Measurements from ENCODE around the gene LSAMP. TPM values are rescaled to one million over a fixed set of nuclear protein-coding genes. Genes with fewer than 3 reads are reported as not detected.

LSAMP gene
- total and polyA plus RNA-seq, 7 donors = 0.23 to 47.1 (median 22.9) TPM

DNA sequence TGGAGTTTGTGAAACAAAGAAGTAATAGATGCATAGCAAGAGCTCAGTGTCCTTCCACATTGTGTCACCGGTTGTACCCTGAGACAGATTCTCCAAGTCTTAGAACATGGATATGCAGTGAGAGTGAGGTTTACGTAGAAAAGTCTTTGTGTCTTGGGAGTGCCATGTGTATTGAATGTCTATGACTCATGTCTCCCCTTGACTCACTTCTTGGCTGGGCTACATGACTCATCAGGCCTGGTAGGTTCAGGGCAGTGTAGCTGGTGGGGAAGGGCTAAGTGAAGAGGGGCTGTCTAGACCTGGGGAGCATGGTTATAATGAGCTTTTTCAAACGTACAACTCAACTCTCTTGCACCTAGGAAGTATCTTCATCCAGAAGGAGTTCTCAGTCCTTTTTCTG is 654.5 kb downstream of the LSAMP start:
- Histone ChIP-seq H3K4me3 (no peak overlapping the region), H3K4me1 (no peaks in the 10 kb centered on the region), H3K9me3 (no peaks in the 10 kb centered on the region), H3K27ac (no peak overlapping the region), H3K36me3 (no peaks in the 10 kb centered on the region), H3K27me3 (peaks cover 0 to 5% (median 0%) of the 10 kb centered on the region in 3 donors)
- TF ChIP-seq EP300 (IDR thresholded peaks at IDR 0.05) = no peak
- TF ChIP-seq, protein P1, sequence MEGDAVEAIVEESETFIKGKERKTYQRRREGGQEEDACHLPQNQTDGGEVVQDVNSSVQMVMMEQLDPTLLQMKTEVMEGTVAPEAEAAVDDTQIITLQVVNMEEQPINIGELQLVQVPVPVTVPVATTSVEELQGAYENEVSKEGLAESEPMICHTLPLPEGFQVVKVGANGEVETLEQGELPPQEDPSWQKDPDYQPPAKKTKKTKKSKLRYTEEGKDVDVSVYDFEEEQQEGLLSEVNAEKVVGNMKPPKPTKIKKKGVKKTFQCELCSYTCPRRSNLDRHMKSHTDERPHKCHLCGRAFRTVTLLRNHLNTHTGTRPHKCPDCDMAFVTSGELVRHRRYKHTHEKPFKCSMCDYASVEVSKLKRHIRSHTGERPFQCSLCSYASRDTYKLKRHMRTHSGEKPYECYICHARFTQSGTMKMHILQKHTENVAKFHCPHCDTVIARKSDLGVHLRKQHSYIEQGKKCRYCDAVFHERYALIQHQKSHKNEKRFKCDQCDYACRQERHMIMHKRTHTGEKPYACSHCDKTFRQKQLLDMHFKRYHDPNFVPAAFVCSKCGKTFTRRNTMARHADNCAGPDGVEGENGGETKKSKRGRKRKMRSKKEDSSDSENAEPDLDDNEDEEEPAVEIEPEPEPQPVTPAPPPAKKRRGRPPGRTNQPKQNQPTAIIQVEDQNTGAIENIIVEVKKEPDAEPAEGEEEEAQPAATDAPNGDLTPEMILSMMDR (IDR thresholded peaks at IDR 0.05) = no peak
- no peak for DNase-seq
- intact Hi-C loops (cut with DNase I) = no loop called here
- 66 to 74% methylated on average over 3 of the region's 3 CpGs for WGBS, 2 donors

DNA sequence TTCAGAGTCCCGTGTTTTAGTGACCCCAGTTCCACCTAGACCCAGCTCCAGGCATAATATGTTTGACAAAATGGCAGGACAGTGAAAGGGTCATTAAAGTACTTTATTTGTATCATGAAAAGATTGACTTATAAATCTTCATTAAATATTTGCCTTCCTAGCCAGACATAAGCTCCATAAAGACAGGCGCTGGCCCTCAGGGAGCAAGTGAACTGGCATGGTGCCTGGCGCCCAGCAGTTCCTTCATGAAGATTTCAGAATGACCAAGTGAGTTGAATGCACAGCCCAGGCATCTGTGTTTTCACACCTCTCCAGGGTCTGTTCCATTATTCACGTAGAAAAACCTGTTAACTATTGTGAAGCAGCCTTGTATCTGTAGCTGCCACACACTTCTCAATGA is 655.8 kb downstream of the LSAMP start:
- Histone ChIP-seq H3K9me3 (no peaks in the 10 kb centered on the region), H3K36me3 (no peaks in the 10 kb centered on the region), H3K27ac (no peak overlapping the region), H3K4me3 (no peak overlapping the region), H3K4me1 (peaks cover 0 to 11% (median 7%) of the 10 kb centered on the region in 4 donors), H3K27me3 (peaks cover 0 to 5% (median 0%) of the 10 kb centered on the region in 3 donors)
- TF ChIP-seq POLR2AphosphoS5 (IDR thresholded peaks at IDR 0.05) (no peak), POLR2A (IDR thresholded peaks at IDR 0.05) (no peak), EP300 (IDR thresholded peaks at IDR 0.05) (no peak)
- TF ChIP-seq, protein P1 (IDR thresholded peaks at IDR 0.05) = no peak
- WGBS, 2 donors = 80 to 88% methylated on average over 4 of the region's 4 CpGs
- intact Hi-C loops (cut with DNase I) = no loop called here
- DNase-seq = no peak

DNA sequence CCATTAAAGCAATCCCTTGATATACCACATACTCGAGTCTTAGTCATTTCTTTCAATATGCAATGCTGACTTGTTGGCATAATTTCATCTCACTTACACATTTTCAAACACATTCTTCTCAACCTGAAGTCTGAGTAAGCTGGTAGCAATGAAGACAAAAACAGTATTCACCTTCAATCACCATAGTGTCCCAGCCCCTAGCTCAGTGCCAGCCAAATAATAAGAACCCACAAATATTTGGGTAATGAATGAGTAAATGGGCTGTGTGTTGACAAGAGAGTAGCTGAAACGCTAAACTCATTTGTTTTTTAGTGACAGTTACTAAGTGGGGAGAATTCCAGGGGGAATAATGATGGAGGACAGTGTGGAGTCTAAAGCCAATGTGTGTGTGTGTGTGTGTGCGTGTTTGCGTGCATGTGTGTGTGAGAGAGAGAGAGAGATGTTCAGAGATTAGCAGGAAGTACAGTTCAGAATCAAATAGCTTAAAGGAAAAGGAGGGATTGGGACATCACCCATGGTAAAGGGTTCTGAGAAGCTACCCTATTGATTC is 656.3 kb downstream of the LSAMP start:
- DNase-seq = no peak
- Histone ChIP-seq H3K4me3 (no peak overlapping the region), H3K27ac (no peak overlapping the region), H3K36me3 (no peaks in the 10 kb centered on the region), H3K9me3 (no peaks in the 10 kb centered on the region), H3K4me1 (peaks cover 0 to 11% (median 7%) of the 10 kb centered on the region in 4 donors), H3K27me3 (peaks cover 0 to 5% (median 0%) of the 10 kb centered on the region in 3 donors)
- intact Hi-C loops (cut with DNase I) = no loop called here
- 76 to 78% methylated on average over 4 of the region's 4 CpGs for WGBS, 2 donors
- TF ChIP-seq EP300 (IDR thresholded peaks at IDR 0.05) (no peak), POLR2A (IDR thresholded peaks at IDR 0.05) (no peak), POLR2AphosphoS5 (IDR thresholded peaks at IDR 0.05) (no peak)
- TF ChIP-seq, protein P1 (IDR thresholded peaks at IDR 0.05) = no peak

DNA sequence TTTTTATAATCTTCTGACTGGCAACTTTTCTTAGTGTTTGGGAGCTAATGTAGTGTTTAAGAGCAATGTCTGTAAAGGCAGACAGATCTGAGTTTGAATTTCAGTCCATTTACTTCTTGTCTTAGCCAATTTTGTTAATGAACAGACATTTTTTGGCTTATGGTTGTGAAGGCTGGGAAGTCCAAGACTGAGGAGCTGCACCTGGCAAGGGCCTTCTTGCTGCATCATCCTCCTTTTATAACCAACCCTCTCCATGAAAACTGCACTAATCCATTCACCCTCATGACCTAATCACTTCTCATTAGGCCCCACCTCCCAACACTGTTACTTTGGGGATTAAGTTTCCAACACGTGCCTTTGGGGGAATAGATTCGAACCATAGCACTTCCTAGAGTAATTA is 657.5 kb downstream of the LSAMP start:
- 88 to 92% methylated on average over 2 of the region's 2 CpGs for WGBS, 2 donors
- Histone ChIP-seq H3K27ac (no peak overlapping the region), H3K4me1 (peaks cover 0 to 17% (median 7%) of the 10 kb centered on the region in 4 donors), H3K36me3 (no peaks in the 10 kb centered on the region), H3K4me3 (no peak overlapping the region), H3K9me3 (no peaks in the 10 kb centered on the region), H3K27me3 (peaks cover 0 to 5% (median 0%) of the 10 kb centered on the region in 3 donors)
- DNase-seq = no peak
- intact Hi-C loops (cut with DNase I) = no loop called here
- no peak for TF ChIP-seq POLR2A (IDR thresholded peaks at IDR 0.05)
- TF ChIP-seq, protein P1 (IDR thresholded peaks at IDR 0.05) = no peak
- TF ChIP-seq EP300 (IDR thresholded peaks at IDR 0.05) = no peak
- no peak for TF ChIP-seq POLR2AphosphoS5 (IDR thresholded peaks at IDR 0.05)

DNA sequence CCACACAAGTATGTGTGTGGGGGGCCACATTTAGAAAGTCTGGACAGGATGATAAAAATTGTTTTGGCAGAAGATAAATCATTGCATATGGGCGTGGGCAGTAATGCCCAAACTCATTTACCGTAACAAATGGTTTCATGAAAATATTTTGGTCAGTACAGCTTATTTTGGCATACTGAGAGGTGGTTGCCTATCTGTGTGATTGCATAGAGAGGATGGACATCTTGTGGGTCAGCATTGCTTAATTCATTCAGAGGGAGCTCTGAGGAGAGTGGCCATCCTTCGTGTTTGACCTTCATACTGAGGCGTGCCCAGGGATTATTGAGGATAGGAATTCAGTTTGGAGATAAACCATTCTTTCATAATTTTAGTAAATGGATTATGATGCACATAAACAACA is 659.5 kb downstream of the LSAMP start:
- Histone ChIP-seq H3K4me1 (peaks cover 0 to 17% (median 7%) of the 10 kb centered on the region in 4 donors), H3K36me3 (no peaks in the 10 kb centered on the region), H3K9me3 (no peaks in the 10 kb centered on the region), H3K4me3 (no peak overlapping the region), H3K27ac (peak overlapping the region in 1 of 4 donors; percentile 9), H3K27me3 (no peaks in the 10 kb centered on the region)
- intact Hi-C loops (cut with DNase I) = loop anchor here (2.0 kb wide), 1 partner anchor 29 kb away; no protein-coding TSS in a partner anchor
- no peak for DNase-seq
- no peak for TF ChIP-seq POLR2A (IDR thresholded peaks at IDR 0.05)
- no peak for TF ChIP-seq POLR2AphosphoS5 (IDR thresholded peaks at IDR 0.05)
- TF ChIP-seq EP300 (IDR thresholded peaks at IDR 0.05) = no peak
- TF ChIP-seq, protein P1 (IDR thresholded peaks at IDR 0.05) = no peak
- WGBS, 2 donors = 49 to 80% methylated on average over 4 of the region's 4 CpGs

All from sigmoid colon (tissue), 7 donors.